HG03354 (cell line): Measurements from ENCODE around the gene CENPW.
A peak's percentile ranks its signal among the peaks of the same experiment; 100 is the strongest.

ENCODE experiments used
- ATAC-seq: cut with Tn5 transposase; IDR thresholded peaks from one replicate; pipeline ENCODE4 v1.9.1; 2021; ENCODE audit warnings: mild to moderate bottlenecking; ENCODE audit not compliant: unreplicated experiment, poor library complexity, severe bottlenecking

The CENPW gene

GRCh38 chr6:126339796-126340609 is at the start of gene CENPW:
Gene CENPW (plus strand): TSS chr6:126340115. CDS start chr6:126340274, 159 bp downstream.
- ATAC-seq: peak; percentile 93

GRCh38 chr6:126293891-126294524 is 45.9 kb upstream of the CENPW start:
- ATAC-seq: no peak

GRCh38 chr6:126300126-126300525 is 39.8 kb upstream of the CENPW start:
- ATAC-seq: no peak

GRCh38 chr6:126300735-126301134 is 39.2 kb upstream of the CENPW start:
- ATAC-seq: peak; percentile 89

- no peak for ATAC-seq
Observed at GRCh38 chr6:126302191-126302590, 37.7 kb upstream of the CENPW start.

GRCh38 chr6:126307849-126308248 is 32.1 kb upstream of the CENPW start:
- ATAC-seq: no peak

GRCh38 chr6:126308362-126308761 is 31.6 kb upstream of the CENPW start:
- no peak for ATAC-seq

GRCh38 chr6:126312013-126312665 is 27.8 kb upstream of the CENPW start:
- peak; percentile 96 for ATAC-seq

GRCh38 chr6:126313941-126314340 is 26.0 kb upstream of the CENPW start:
- ATAC-seq: no peak

GRCh38 chr6:126318797-126319196 is 21.1 kb upstream of the CENPW start:
- ATAC-seq: no peak

- ATAC-seq: no peak
Observed at GRCh38 chr6:126333729-126334128, 6.2 kb upstream of the CENPW start.

GRCh38 chr6:126335210-126335609 is 4.7 kb upstream of the CENPW start:
- no peak for ATAC-seq

- ATAC-seq: no peak
Observed at GRCh38 chr6:126337323-126337722, 2.6 kb upstream of the CENPW start.

GRCh38 chr6:126341126-126341525 is 1.2 kb downstream of the CENPW start:
- ATAC-seq: no peak

GRCh38 chr6:126344181-126344580 is 4.3 kb downstream of the CENPW start:
- ATAC-seq: no peak

- no peak for ATAC-seq
Observed at GRCh38 chr6:126351960-126352359, 12.0 kb downstream of the CENPW start.

GRCh38 chr6:126352514-126352913 is 12.6 kb downstream of the CENPW start:
- no peak for ATAC-seq

- no peak for ATAC-seq
Observed at GRCh38 chr6:126356526-126356925, 16.6 kb downstream of the CENPW start.

GRCh38 chr6:126359936-126360537 is 20.1 kb downstream of the CENPW start:
- ATAC-seq: no peak

GRCh38 chr6:126361832-126362440 is 22.0 kb downstream of the CENPW start:
- ATAC-seq: no peak
